ENCODE results near the gene NOG.

The NOG gene

DNA sequence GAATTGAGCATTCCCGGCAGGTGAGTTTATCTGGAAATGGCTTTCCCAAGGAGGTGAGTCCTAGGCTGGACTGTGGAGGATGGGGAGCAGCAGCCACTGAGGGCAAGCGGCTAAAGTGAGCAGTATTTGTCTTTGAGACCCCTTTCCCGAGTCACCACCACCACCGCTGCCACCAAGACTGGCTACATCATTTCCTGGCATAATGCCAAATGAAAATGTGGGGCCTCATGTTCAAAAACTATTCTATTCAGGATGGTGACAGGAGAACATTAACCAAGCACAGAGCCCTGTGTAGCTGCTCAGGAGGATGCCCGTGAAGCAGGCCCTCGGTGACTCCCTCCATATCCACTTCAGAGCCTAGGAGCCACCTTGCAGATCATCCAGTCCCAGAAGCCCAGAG is 46.0 kb downstream of the NOG start:
- DNase-seq = no peak

DNA sequence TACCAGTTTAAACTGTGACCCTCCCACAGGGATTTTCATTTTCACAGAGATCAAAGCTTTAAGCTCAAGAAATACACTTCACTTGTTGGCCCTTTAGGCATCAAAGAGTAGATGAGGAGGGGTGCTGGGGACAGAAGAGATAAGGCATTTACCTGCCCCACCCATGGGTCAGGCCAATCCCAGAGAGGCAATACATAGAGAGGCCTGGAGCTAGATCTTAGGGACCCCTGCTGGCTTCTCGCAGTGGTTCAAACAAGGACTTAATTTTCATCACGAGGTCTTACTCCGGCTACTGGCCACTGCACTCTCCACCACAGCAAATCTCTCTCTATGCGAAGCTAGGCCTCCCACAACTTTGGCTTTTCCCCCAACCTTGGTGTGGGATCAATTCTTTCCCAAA is 46.6 kb downstream of the NOG start:
- DNase-seq = no peak

DNA sequence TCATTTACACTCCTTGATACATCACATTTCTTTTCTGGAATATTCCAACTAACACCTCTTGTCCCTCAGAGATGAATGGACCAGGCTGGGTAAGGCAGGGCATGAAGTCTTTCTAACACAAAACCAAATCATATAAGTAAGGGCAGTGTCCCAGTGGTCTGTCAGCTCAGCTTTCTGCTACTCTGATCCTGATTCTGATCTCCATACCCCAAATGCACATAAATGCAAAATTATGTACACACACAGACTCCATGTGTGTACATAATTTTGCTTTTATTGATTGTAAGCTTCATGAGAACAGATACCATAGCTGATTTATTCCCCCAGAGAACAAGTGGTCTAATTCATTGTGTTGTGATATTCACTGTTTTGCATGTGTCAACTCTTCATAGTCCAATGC is 47.9 kb downstream of the NOG start:
- DNase-seq = no peak

DNA sequence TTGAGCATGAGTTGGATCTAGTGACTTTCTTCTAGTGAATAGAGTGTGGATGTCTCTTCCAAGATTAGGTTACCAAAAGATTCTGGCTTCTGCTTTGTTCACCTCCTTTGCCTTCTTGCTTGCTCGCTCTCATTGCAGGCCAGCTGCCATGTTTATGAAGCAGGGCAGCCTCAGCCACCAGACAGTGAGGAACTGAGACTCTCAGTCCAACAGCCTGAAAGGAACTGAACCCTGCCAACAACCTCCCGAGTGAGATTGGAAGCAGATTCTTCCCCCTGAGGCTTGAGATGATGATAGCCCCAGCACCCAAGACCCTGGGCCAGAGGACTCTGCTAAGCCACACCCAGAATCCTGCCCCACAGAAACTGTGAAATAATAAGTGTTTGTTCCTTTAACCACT is 48.4 kb downstream of the NOG start:
- no peak for DNase-seq

DNA sequence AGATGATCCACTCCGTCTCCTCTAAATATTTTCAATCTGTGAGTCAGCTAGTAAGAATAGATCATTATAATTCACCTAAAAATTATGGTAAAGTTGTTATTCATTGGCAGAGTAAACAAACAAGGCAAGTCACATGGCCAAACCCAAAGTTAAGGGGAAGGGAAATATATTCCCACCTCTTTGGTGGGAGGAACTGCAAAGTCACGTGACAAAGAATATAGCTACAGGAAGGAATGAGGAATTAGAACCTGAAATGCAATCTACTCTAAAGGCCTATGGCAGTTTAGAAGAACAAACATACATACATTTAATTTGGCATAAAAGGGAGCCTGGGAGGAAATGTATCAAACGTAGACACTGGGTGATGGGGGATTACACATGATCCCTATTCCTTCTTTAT is 48.9 kb downstream of the NOG start:
- no peak for DNase-seq
